ENCODE measurements around the gene TTLL9.

GRCh38 chr20:31951530-31952453 lies 81.4 kb downstream of the TTLL9 start, which contains the start of gene PDRG1:
- TF ChIP-seq CTCF (IDR thresholded peaks at IDR 0.05) (peak; percentile 90 to 100 (median 98)), POLR2AphosphoS5 (IDR thresholded peaks at IDR 0.05) (peak; percentile 97)

Data from prostate gland (tissue), 2 donors.